Endometrial microvascular endothelial cells (primary cell): ENCODE measurements around the gene SOCS1. TPM values are rescaled to one million over a fixed set of nuclear protein-coding genes. Genes with fewer than 3 reads are reported as not detected.

Experiments used
- in situ Hi-C: cut with HindIII; loops from 2 replicates; pipeline ENCODE4 v1.10.0; 2017; ENCODE audit warnings: low sequenced_read_pairs, low pct_unique_long_range_greater_than_20kb; ENCODE audit errors: inconsistent ontology term
- total RNA-seq: library from RNA; depleted of rRNA; stranded (reverse); fragments of >200 nt; gene quantifications from one replicate; pipeline ENCODE4 v1.2.3, GENCODE V29; 2015; ENCODE audit errors: inconsistent ontology term

The SOCS1 gene
- total RNA-seq, 1 donor from 2014 or later: 2.2 TPM

- in situ Hi-C loops: loop anchor here (25.0 kb wide), 1 partner anchor 110 kb away; no protein-coding TSS in a partner anchor
Observed at GRCh38 chr16:11251525-11252481, 4.2 kb downstream of the SOCS1 start.

DNA sequence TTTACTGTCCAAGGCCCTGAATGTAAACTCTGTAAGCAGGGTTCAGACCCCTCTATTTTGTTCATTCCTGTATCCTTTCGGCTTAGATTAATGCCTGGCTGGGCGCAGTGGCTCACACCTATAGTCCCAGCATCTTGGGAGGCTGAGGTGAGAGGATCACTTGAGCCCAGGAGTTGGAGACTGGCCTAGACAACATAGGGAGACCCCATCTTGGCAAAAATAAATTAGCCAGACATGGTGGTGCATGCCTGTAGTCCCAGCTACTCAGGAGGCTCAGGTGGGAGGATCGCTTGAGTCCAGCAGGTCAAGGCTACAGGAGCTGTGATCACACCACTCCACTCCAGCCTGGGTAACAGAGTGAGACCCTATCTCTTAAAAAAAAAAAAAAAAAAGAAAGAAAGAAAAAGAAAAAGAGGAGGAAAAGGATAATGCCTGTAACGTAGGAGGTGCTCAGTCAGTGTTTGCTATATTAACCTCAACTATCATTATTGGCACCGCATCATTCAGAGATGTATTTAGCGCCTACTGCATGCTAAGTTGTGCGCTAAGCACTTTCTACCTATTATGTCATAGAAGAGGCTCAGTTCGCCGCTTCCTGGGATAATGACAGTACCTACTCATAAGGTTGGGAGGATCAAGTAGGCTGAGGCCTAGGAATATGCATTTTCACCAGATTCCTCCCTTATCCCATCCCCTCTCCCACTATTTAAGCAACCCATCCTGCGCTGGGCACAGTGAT, 5.0 kb downstream of the SOCS1 start:
- in situ Hi-C loops: loop anchor here (25.0 kb wide), 1 partner anchor 111 kb away; no protein-coding TSS in a partner anchor

DNA sequence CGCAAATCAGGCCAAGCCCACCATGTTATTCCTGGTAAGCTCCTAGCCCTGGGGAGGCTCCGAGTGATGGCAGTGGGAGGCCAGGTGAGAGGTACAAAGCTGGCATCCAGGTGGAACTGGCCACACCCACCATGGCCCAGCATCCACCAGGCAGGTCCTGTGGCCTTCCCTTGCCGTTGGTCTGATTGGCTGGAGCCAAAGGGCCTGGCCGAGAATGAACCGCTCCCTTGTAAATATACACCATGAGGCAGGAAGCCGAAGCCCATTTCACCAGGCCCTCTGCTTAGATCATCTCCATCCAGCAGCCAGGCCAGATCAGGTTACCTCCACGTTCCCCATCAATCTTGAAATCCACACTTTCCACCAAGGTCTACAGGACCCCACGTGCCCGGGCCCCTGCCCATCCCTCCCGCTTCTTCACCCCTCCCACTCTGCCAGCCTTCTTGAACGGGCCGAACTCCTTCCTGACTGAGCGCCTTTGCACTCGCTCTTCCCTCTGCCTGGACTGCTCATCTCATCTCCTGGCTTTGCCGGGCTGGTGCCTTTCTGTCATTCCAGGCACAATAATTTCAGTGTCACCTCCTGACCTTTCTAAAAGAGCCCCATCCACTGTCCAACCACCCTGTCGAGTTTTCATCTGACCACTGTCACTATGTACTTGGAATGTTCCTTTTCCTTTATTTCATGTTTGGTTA, 5.8 kb downstream of the SOCS1 start:
- in situ Hi-C loops: loop anchor here (25.0 kb wide), 1 partner anchor 112 kb away; no protein-coding TSS in a partner anchor

DNA sequence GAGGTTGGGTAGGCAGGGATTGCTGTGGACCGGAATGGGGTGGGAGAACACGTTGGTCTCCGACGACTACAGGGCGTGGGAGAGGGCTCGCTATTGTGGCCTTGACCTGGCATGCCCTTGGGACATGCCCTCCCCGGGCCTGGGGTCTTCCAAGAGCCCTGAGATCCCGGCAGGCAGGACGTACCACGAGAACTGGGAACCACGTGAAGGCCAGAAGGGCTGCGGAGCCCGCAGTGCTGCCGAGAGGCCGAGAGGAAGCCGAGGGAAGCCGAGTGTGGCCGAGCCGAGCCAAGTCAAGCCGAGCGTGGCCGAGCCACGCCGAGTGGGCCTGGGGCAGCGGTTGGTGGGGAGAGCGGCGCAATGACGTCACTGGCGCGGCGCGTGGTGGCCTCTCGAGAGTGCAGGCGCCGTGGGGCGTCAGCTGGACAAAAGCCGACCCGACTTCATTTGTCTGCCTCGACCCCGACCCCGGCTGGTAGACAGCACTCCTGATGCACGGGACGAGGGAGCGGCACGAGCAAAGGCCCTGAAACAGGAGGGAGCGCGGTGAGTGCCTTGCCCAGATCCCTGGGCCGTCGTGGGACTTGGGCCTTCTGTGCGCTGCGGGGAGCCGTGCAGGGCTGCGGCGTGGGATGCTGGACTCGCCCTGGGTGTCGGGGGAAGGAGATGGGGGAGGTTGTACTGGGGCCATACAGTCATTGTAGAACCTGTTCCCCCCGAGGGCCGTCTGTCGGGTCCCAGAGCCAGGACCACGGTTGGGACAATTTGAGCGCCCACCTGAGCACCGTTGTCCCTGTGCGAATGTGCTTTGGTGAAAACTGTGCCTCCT, 6.6 kb downstream of the SOCS1 start:
- in situ Hi-C loops: loop anchor here (25.0 kb wide), 1 partner anchor 113 kb away; no protein-coding TSS in a partner anchor

DNA sequence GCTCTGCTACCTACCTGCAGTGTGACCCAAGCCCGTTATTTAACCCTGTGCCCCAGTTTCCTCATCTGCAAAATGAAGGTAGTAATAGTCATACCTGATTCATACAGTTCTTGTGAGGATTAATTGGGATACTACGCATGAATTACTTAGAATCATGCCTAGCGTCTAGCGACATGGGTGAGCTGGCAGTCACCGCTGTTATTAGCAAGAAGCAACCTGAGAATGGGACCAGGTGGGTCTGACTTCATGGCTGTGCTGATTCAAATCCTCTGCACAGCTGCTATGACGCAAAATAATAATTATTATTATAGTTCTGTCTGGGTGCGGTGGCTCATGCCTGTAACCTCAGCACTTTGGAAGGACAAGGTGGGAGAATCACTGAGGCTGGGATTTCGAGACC, 7.9 kb downstream of the SOCS1 start:
- in situ Hi-C loops: no loop called here

DNA sequence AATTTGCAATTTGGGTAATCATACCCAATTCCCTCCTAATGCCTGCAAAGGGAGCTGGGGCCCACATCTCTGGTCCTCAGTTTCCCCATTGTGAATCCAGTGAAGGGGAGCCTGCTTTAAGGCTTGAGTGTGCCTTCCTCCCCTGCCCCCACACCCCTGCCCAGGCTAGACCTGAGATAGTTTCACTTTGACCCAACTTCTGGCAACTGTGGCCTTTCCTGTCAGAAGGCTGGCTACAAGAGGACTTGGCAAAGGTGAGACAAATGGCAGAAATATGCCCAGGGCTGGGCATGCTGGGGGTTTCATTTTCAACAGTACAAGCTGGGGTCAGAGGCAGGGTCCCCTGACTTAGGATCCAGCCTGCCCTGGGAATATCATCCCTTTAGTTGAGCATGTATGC, 10.0 kb downstream of the SOCS1 start:
- in situ Hi-C loops: no loop called here

DNA sequence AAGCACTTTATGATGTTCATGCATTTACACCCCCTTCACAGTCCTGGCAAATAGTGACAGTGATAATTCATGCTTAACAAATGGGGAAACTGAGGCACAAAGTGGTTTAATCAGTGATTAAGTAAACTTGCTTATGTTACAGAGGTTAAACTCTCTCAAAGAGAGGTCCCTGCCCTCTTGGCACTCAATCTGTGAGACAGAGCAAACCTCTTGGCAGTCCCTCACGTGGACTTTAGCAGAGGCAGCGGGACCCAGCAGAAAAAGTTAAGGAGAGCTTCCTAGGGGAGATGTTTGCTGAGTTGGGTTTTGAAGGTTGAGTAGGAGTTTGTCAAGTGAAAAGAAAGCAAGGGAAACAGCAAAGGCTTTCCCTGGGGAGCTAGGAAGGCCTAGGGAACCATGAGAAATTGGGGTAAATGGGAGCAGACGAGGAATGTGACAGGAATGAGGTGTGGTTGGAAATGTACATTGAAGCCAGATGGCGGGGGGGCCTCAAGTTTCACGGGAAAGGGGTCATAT, 10.7 kb downstream of the SOCS1 start:
- in situ Hi-C loops: no loop called here

DNA sequence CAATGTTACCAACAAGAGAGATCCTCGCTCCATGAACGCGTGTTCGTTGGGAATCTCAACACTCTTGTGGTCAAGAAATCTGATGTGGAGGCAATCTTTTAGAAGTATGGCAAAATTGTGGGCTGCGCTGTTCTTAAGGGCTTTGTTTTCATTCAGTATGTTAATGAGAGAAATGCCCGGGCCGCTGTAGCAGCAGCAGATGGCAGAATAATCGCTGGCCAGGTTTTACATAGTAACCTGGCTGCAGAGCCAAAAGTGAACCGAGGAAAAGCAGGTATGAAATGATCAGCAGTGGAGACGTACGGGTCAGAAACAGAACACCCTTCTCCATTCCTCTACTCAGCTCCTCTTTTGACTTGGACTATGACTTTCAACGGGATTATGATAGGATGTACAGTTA, 13.3 kb downstream of the SOCS1 start:
- in situ Hi-C loops: no loop called here

GRCh38 chr16:11241480-11242204, 14.4 kb downstream of the SOCS1 start:
- in situ Hi-C loops: no loop called here

DNA sequence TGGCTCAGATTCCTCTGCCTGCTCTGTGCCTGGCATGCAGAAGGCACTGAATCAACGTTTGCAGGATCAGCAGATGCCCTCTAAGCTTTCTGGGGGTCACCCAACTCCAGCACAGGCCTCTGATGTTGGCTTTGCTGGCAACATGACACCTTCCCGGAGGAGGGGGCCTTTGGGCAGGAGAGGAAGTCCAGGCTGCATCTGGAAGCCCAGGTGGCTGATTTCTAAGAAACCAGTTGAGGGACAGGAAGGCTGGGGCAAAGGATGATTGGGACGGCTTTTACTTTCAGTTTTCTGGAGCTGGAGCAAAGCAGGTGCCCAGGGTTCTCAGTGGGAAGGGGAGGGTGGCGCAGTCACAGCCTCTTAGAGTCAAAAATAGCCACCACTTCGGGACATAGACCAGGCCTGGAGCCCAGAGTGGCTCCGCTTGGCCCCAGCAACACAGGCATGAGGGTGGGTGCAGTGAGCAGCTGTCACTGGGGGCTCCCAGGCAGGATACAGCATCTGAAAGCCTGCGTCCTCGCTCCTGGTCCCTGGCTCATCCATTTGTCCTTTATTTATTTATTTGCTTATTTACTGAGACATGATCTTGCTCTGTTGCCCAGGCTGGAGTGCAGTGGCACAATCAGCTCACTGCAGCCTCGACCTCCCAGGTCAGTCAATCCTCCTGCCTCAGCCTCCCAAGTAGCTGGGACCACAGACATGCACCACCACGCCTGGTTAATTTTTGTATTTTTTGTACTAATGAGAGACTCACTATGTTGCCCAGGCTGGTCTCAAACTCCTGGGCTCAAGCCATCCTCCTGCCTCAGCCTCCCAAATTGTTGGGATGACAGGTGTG, 15.1 kb downstream of the SOCS1 start:
- in situ Hi-C loops: no loop called here

DNA sequence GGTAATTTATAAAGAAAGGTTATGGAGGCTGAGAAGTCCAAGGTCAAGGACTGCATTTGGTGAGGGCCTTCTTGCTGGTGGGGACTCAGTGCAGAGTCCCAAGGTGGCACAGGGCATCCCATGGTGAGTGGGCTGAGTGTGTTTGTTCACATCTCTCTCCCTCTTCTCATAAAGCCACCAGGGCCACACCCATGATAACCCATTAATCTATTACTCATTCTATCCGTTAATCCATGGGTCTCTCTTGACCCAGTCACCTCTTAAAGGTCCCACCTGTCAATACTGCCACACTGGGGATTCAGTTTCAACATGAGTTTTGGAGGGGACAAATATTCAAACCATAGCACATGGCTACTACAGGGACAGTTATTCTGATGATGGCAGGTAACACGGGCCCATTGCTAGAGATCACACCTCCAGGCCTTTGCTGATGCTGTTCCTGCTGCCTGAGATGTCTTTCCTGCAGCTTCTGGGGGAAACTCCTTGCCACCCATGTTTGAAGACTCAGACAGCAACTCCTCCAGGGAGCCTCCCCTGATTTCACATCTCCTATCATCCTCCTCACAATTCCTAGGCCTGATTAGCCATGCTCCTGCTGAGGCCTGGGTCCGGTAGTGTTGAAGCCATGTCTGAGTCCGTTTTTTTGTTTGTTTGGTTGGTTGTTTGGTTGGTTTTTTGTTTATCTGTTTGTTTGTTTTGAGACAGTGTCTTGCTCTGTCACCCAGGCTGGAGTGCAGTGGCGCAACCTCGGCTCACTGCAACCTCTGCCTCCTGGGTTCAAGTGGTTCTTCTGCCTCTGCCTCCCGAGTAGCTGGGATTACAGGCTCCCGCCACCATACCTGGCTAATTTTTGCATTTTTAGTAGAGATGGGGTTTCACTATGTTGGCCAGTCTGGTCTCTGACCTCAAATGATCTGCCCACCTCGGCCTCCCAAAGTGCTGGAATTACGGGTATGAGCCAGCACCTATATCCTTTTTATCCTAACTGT, 16.1 kb downstream of the SOCS1 start:
- in situ Hi-C loops: no loop called here

DNA sequence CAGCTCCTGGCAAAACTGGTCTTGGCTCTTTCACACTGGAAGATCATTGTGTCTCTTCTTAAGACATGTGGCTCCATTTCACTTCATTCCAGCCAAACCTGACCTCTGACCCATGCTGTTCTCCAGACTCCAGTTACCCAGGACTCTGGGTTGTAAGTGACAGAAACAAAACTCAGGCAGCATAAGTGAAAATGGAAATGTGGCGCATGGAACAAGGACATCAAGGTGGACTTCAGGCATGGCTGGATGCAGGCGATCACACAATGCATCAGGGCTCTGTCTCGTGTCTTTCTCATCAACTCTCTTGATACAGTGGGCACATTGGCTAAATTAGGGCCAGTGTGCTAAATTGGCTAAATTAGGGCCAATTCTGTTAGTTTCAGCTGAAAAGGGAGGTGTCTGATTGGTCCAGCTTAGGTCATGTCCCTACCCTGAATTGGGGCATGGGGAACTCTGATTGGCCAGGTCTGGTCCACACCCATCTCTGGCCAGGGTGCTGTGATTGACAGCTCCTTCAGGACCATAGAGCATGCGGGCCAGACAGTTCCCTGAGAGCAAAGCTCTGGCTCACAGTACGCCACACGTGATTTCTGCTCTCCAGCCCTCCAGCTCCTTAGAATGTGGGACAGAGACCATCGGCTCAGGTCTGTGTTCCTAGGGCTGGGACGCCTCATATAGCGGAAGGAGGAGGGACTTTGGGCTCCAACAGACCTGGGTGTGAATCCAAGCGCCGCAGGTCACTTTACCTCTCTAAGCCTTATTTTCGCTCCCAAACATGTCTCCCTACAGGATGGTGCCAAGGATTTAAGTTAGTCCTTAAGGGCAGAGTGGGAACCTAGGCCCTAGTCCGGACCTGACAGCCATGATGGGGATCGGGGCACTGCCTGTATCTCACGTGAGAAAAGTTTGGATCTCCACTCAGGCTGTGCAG, 17.5 kb downstream of the SOCS1 start:
- in situ Hi-C loops: no loop called here

DNA sequence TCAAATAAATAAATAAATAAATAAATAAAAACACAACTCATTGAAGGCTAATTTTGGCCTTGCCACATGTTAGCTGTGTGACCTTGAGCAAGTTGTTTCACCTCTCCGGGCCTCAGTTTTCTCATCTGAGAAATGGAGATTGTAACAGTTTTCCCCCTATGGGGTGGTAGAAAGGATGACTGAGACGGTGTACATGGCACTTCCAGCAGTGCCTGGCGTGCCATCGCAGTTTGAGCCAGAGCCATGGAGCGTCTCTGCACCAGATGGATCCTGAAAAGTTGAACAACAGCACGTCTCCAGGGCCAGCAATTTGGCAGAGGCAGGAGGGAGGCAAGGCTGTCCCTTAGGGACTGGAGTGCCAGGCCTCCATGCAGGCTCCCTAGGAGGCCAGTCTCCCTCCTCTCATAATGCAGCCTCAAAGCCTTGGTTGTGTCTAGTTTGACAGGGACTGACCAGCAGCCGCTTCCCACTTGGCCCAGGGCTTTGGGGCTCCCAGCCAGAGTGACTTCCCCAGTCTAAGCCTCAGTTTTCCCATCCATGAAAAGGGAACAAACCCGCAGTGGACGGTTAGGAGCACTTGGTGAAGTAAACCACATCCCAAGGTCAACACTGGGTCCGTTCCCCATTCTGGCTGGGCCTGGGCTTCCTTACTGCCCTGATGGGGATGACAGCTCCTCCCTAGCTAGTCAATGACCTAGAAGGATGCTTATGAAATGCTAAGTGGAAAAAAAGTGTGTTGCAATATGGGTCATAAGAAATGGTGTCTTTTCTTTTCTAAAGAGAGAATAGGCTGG, 19.3 kb downstream of the SOCS1 start:
- in situ Hi-C loops: no loop called here

GRCh38 chr16:11235703-11235991, 20.4 kb downstream of the SOCS1 start:
- in situ Hi-C loops: no loop called here
